NCI-H128 (cell line): ENCODE results near the gene CEMP1.
"Not testable (repeated sequence)": the region's sequence is repeated elsewhere in the genome, so short reads cannot be mapped to it uniquely, and the experiment has no call there.

Experiments used
- DNase-seq: peaks from one replicate; lab custom pipeline; 2025; ENCODE audit not compliant: unreplicated experiment; lab: John Stamatoyannopoulos, UW

Gene CEMP1

GRCh38 chr16:2531371-2531695, at the start of gene CEMP1:
Gene CEMP1 (minus strand): TSS chr16:2531408. CDS start chr16:2531073, 335 bp downstream.
- DNase-seq, result no peak

GRCh38 chr16:2580818-2581217, 49.6 kb upstream of the CEMP1 start:
- not testable (repeated sequence) for DNase-seq

- DNase-seq, result not testable (repeated sequence)
Observed at GRCh38 chr16:2580143-2580542, 48.9 kb upstream of the CEMP1 start.

GRCh38 chr16:2578905-2579304, 47.7 kb upstream of the CEMP1 start:
- not testable (repeated sequence) for DNase-seq

- DNase-seq, result not testable (repeated sequence)
Observed at GRCh38 chr16:2577044-2577443, 45.8 kb upstream of the CEMP1 start.

GRCh38 chr16:2575839-2576238, 44.6 kb upstream of the CEMP1 start:
- not testable (repeated sequence) for DNase-seq

- not testable (repeated sequence) for DNase-seq
Observed at GRCh38 chr16:2572704-2573103, 41.5 kb upstream of the CEMP1 start.

- DNase-seq, result not testable (repeated sequence)
Observed at GRCh38 chr16:2568573-2568972, 37.4 kb upstream of the CEMP1 start.

- DNase-seq, result not testable (repeated sequence)
Observed at GRCh38 chr16:2567506-2567905, 36.3 kb upstream of the CEMP1 start.

- not testable (repeated sequence) for DNase-seq
Observed at GRCh38 chr16:2560798-2561133, 29.6 kb upstream of the CEMP1 start.

- not testable (repeated sequence) for DNase-seq
Observed at GRCh38 chr16:2560131-2560797, 29.1 kb upstream of the CEMP1 start.

GRCh38 chr16:2557150-2557549, 25.9 kb upstream of the CEMP1 start:
- not testable (repeated sequence) for DNase-seq

GRCh38 chr16:2554709-2555425, 23.7 kb upstream of the CEMP1 start:
- not testable (repeated sequence) for DNase-seq

- not testable (repeated sequence) for DNase-seq
Observed at GRCh38 chr16:2551420-2551889, 20.2 kb upstream of the CEMP1 start.

- not testable (repeated sequence) for DNase-seq
Observed at GRCh38 chr16:2550283-2550878, 19.2 kb upstream of the CEMP1 start.

- not testable (repeated sequence) for DNase-seq
Observed at GRCh38 chr16:2543771-2544170, 12.6 kb upstream of the CEMP1 start.

- not testable (repeated sequence) for DNase-seq
Observed at GRCh38 chr16:2541409-2541808, 10.2 kb upstream of the CEMP1 start.

- not testable (repeated sequence) for DNase-seq
Observed at GRCh38 chr16:2540912-2541311, 9.7 kb upstream of the CEMP1 start.

- not testable (repeated sequence) for DNase-seq
Observed at GRCh38 chr16:2539845-2540458, 8.7 kb upstream of the CEMP1 start.

GRCh38 chr16:2539192-2539844, 8.1 kb upstream of the CEMP1 start:
- not testable (repeated sequence) for DNase-seq
